Heart left ventricle (tissue), 13 donors: ENCODE results near the gene GPR87.

Source experiments
- POLR2A ChIP-seq, 2 donors: fragments of 450-650 bp; IDR thresholded peaks; one replicate each; pipeline ENCODE4 v1.6.1; 2017; ENCODE audit warnings: antibody characterized with exemption in 2 of 2, mild to moderate bottlenecking in 2 of 2, moderate library complexity in 2 of 2
- TF ChIP-seq, protein P1 (sequence below), 12 donors: fragments of 200-600 bp; sonication (generic) in 4 of 12; IDR thresholded peaks; one replicate each; pipeline versions ENCODE4 v1.5.0 to v1.8.0; 2018 to 2022; ENCODE audit warnings: antibody characterized with exemption in 12 of 12, mild to moderate bottlenecking in 5 of 12
- donor health status: ischemic (EF 13 %, LVEDD 7.1; RV severe dilation, severe dysfunction).
- donor health status: DM: no; HTN: yes; CAD: no.
- donor health status: DM: no; HTN: no; CAD: no.
- donor health status: ischemic (EF 25% LVEDD 6.9; RV normal size, moderate dysfunction).
- donor health status: ischemic (EF 25% LVEDD 5.7; RV mildly dilated, moderate dysfunction).
- donor health status: ischemic (EF 35%, LVEDD 5.7; RV mildly dilated, moderate dysfunction).
- donor health status: nonischemic (EF 11% LVEDD 7.7; RV severe dilation, severe dysfunction).
- donor health status: DM: yes; HTN: yes; CAD: no.
- donor health status: PGD.
- donor health status: ischemic (EF 29% LVEDD 5.4; RV normal size, mild dysfunction).
- donor health status: nonischemic (EF 23%, LVEDD 6.1; RV moderate dilation, normal function).

GRCh38 chr3:151275091-151275490 lies 41.5 kb downstream of the GPR87 start:
- TF ChIP-seq POLR2A (IDR thresholded peaks at IDR 0.05) = no peak
- TF ChIP-seq, protein P1, sequence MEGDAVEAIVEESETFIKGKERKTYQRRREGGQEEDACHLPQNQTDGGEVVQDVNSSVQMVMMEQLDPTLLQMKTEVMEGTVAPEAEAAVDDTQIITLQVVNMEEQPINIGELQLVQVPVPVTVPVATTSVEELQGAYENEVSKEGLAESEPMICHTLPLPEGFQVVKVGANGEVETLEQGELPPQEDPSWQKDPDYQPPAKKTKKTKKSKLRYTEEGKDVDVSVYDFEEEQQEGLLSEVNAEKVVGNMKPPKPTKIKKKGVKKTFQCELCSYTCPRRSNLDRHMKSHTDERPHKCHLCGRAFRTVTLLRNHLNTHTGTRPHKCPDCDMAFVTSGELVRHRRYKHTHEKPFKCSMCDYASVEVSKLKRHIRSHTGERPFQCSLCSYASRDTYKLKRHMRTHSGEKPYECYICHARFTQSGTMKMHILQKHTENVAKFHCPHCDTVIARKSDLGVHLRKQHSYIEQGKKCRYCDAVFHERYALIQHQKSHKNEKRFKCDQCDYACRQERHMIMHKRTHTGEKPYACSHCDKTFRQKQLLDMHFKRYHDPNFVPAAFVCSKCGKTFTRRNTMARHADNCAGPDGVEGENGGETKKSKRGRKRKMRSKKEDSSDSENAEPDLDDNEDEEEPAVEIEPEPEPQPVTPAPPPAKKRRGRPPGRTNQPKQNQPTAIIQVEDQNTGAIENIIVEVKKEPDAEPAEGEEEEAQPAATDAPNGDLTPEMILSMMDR (IDR thresholded peaks at IDR 0.05) = no peak
